GF-D8 (cell line): ENCODE data around the gene FALEC.

ENCODE experiments used
- DNase-seq: peaks from one replicate; lab custom pipeline; 2025; lab: John Stamatoyannopoulos, UW

FALEC gene

GRCh38 chr1:150511985-150512660, 3.4 kb upstream of the FALEC start:
- no peak for DNase-seq

- no peak for DNase-seq
These were observed 2.7 kb upstream of the FALEC start for GRCh38 chr1:150512846-150513245.

GRCh38 chr1:150513351-150513791, 2.2 kb upstream of the FALEC start:
- no peak for DNase-seq

- DNase-seq: no peak
These were observed 1.3 kb upstream of the FALEC start for GRCh38 chr1:150514260-150514659.

GRCh38 chr1:150514913-150515327, 632 bp upstream of the FALEC start:
- DNase-seq: no peak

GRCh38 chr1:150516050-150516591, 569 bp downstream of the FALEC start:
- peak; percentile 10 for DNase-seq

GRCh38 chr1:150516616-150517015, 1.1 kb downstream of the FALEC start:
- DNase-seq: peak; percentile 43

GRCh38 chr1:150521196-150521968, 5.8 kb downstream of the FALEC start:
- DNase-seq: no peak

- no peak for DNase-seq
These were observed 9.8 kb downstream of the FALEC start for GRCh38 chr1:150525348-150525747.

GRCh38 chr1:150528196-150528595, 12.6 kb downstream of the FALEC start:
- DNase-seq: no peak

GRCh38 chr1:150529017-150529416, 13.5 kb downstream of the FALEC start:
- no peak for DNase-seq

- DNase-seq: no peak
These were observed 15.1 kb downstream of the FALEC start for GRCh38 chr1:150530491-150531159.

GRCh38 chr1:150532860-150533259, 17.3 kb downstream of the FALEC start:
- DNase-seq: no peak

GRCh38 chr1:150534002-150534401, 18.4 kb downstream of the FALEC start:
- DNase-seq: no peak

GRCh38 chr1:150535511-150536287, 20.1 kb downstream of the FALEC start:
- no peak for DNase-seq

- no peak for DNase-seq
These were observed 21.5 kb downstream of the FALEC start for GRCh38 chr1:150536836-150537731.

- no peak for DNase-seq
These were observed 22.5 kb downstream of the FALEC start for GRCh38 chr1:150537732-150538684.

GRCh38 chr1:150543500-150544143, 28.1 kb downstream of the FALEC start:
- no peak for DNase-seq

- no peak for DNase-seq
These were observed 28.7 kb downstream of the FALEC start for GRCh38 chr1:150544204-150544603.
